ENCODE results near the gene ZNF282. TPM values are rescaled to one million over a fixed set of nuclear protein-coding genes. Genes with fewer than 3 reads are reported as not detected.

The ZNF282 gene
- total and polyA plus RNA-seq, 2 donors from 2014 or later: 9.3 to 24.5 TPM

- TF ChIP-seq CTCF (IDR thresholded peaks at IDR 0.05; ENCODE audit: borderline replicate concordance, extremely low read depth, insufficient read depth): no peak
- H3K4me1 ChIP-seq (ENCODE audit: control insufficient read depth in 2 of 3, insufficient read depth in 2 of 3, low read depth in 1 of 3, low read length in 3 of 3): no peaks in the 10 kb centered on the region
- no peak overlapping the region for H3K9ac ChIP-seq (ENCODE audit: low read length in 3 of 3)
- no peak overlapping the region for H3K27ac ChIP-seq (ENCODE audit: low read depth in 2 of 2, low read length in 2 of 2)
- intact Hi-C loops (cut with DNase I): no loop called here
- no peaks in the 10 kb centered on the region for H3K27me3 ChIP-seq (ENCODE audit: control insufficient read depth, insufficient read depth, low read length)
- DNase-seq (no peak), FAIRE-seq (no peak)
- H3K9me3 ChIP-seq (ENCODE audit: control insufficient read depth in 2 of 3, insufficient read depth in 1 of 3, low read length in 3 of 3): no peaks in the 10 kb centered on the region
- no peak overlapping the region for H3K4me3 ChIP-seq (ENCODE audit: low read length in 3 of 3)
- peaks cover 0 to 28% (median 25%) of the 10 kb centered on the region in 3 donors for H3K36me3 ChIP-seq (ENCODE audit: control insufficient read depth in 2 of 3, insufficient read depth in 3 of 3, low read length in 3 of 3)
Observed at GRCh38 chr7:149166630-149167352, 28.6 kb upstream of the ZNF282 start.

GRCh38 chr7:149171892-149172533, 23.3 kb upstream of the ZNF282 start:
- Histone ChIP-seq H3K9ac (ENCODE audit: low read length in 3 of 3) (no peak overlapping the region), H3K4me3 (ENCODE audit: low read length in 3 of 3) (no peak overlapping the region), H3K4me1 (ENCODE audit: control insufficient read depth in 2 of 3, insufficient read depth in 2 of 3, low read depth in 1 of 3, low read length in 3 of 3) (no peaks in the 10 kb centered on the region), H3K27me3 (ENCODE audit: control insufficient read depth, insufficient read depth, low read length) (no peaks in the 10 kb centered on the region), H3K9me3 (ENCODE audit: control insufficient read depth in 2 of 3, insufficient read depth in 1 of 3, low read length in 3 of 3) (no peaks in the 10 kb centered on the region), H3K36me3 (ENCODE audit: control insufficient read depth in 2 of 3, insufficient read depth in 3 of 3, low read length in 3 of 3) (peaks cover 0 to 18% (median 18%) of the 10 kb centered on the region in 3 donors), H3K27ac (ENCODE audit: low read depth in 2 of 2, low read length in 2 of 2) (no peak overlapping the region)
- DNase-seq (no peak), FAIRE-seq (no peak)
- no peak for TF ChIP-seq CTCF (IDR thresholded peaks at IDR 0.05; ENCODE audit: borderline replicate concordance, extremely low read depth, insufficient read depth)
- intact Hi-C loops (cut with DNase I): no loop called here

- Histone ChIP-seq H3K9me3 (ENCODE audit: control insufficient read depth in 2 of 3, insufficient read depth in 1 of 3, low read length in 3 of 3) (no peaks in the 10 kb centered on the region), H3K9ac (ENCODE audit: low read length in 3 of 3) (no peak overlapping the region), H3K36me3 (ENCODE audit: control insufficient read depth in 2 of 3, insufficient read depth in 3 of 3, low read length in 3 of 3) (peaks cover 0 to 21% (median 21%) of the 10 kb centered on the region in 3 donors), H3K4me1 (ENCODE audit: control insufficient read depth in 2 of 3, insufficient read depth in 2 of 3, low read depth in 1 of 3, low read length in 3 of 3) (no peaks in the 10 kb centered on the region), H3K4me3 (ENCODE audit: low read length in 3 of 3) (no peak overlapping the region), H3K27ac (ENCODE audit: low read depth in 2 of 2, low read length in 2 of 2) (no peak overlapping the region), H3K27me3 (ENCODE audit: control insufficient read depth, insufficient read depth, low read length) (no peaks in the 10 kb centered on the region)
- intact Hi-C loops (cut with DNase I): no loop called here
- FAIRE-seq: no peak
- TF ChIP-seq CTCF (IDR thresholded peaks at IDR 0.05; ENCODE audit: borderline replicate concordance, extremely low read depth, insufficient read depth): no peak
- DNase-seq: no peak
Observed at GRCh38 chr7:149172534-149172920, 22.8 kb upstream of the ZNF282 start.
